GM12878 (cell line): ENCODE results near the gene ILF2. TPM values are rescaled to one million over a fixed set of nuclear protein-coding genes. Genes with fewer than 3 reads are reported as not detected.

Experiments
- ATAC-seq: fragments of 200-7000 bp; cut with Tn5 transposase; 3 replicates; pipeline ENCODE4 v1.9.1; 2020; ENCODE audit warnings: mild to moderate bottlenecking, moderate library complexity
- BruUV-seq: library from RNA; stranded (reverse); fragments of 400-500 nt; replicated peaks from 2 replicates; lab custom pipeline; 2021; lab: Mats Ljungman, UMichigan
- CTCF ChIA-PET: fragments of 300-600 bp; sonication (Branson Sonifier 250); formaldehyde crosslinking; extraction: SDS; loops from one replicate; lab custom pipeline; 2021; ENCODE audit warnings: inconsistent platforms; lab: Yijun Ruan, JAX
- POLR2A ChIA-PET: fragments of 350-600 bp; formaldehyde crosslinking; extraction: SDS; loops from one replicate; lab custom pipeline; 2021; ENCODE audit warnings: inconsistent platforms; lab: Charles Lee
- RAD21 ChIA-PET: fragments of 300-600 bp; sonication (Branson Sonifier 250); formaldehyde crosslinking; loops from one replicate; lab custom pipeline; 2023; ENCODE audit warnings: antibody characterized with exemption; ENCODE audit not compliant: unreplicated experiment; lab: Charles Lee
- SMC1A ChIA-PET: fragments of 300-600 bp; sonication (Branson Sonifier 250); formaldehyde crosslinking; loops from one replicate; lab custom pipeline; 2023; ENCODE audit not compliant: unreplicated experiment, uncharacterized antibody; lab: Charles Lee
- DNase-seq: peaks from one replicate; pipeline ENCODE4 v3.0.0-alpha.2; 2011; ENCODE audit warnings: low read depth, low spot score
- FAIRE-seq: peaks from 3 replicates; lab custom pipeline; 2011; peaks lifted over from hg19 to GRCh38; lab: Jason Lieb, UNC
- H2AFZ ChIP-seq: 2 replicates; pipeline ENCODE4 v1.6.0; 2011; ENCODE audit warnings: low read depth, low read length, control low read depth; ENCODE audit not compliant: control insufficient read depth
- H3K27ac ChIP-seq: 2 replicates; pipeline ENCODE4 v1.5.1; 2011; ENCODE audit warnings: control low read depth; ENCODE audit not compliant: control insufficient read depth, insufficient read depth
- H3K27me3 ChIP-seq, 2 experiments: replicated peaks in 1 of 2; 2 replicates each; pipeline versions ENCODE4 v1.6.0 to v1.6.1; 2011; ENCODE audit warnings: low read length in 1 of 2; ENCODE audit not compliant: control insufficient read depth in 2 of 2, insufficient read depth in 2 of 2
- H3K36me3 ChIP-seq, 2 experiments: 2 replicates each; pipeline ENCODE4 v1.5.1; 2011; ENCODE audit warnings: low read length in 1 of 2; ENCODE audit not compliant: control insufficient read depth in 2 of 2, insufficient read depth in 2 of 2
- H3K4me1 ChIP-seq: 2 replicates; pipeline ENCODE4 v1.6.1; 2011; ENCODE audit warnings: mild to moderate bottlenecking, low read length, moderate library complexity, mixed read lengths; ENCODE audit not compliant: control insufficient read depth, insufficient read depth
- H3K4me2 ChIP-seq: 2 replicates; pipeline ENCODE4 v1.6.0; 2011; ENCODE audit warnings: control low read depth; ENCODE audit not compliant: control insufficient read depth, insufficient read depth
- H3K4me3 ChIP-seq: fragments of 200-600 bp; sonication (generic); 2 replicates; pipeline ENCODE4 v1.5.1; 2016
- H3K79me2 ChIP-seq: 2 replicates; pipeline ENCODE4 v1.6.0; 2011; ENCODE audit warnings: low read length; ENCODE audit not compliant: control insufficient read depth, insufficient read depth
- H3K9ac ChIP-seq: 2 replicates; pipeline ENCODE4 v1.8.0; 2011; ENCODE audit warnings: low read length, control low read depth, mixed read lengths; ENCODE audit not compliant: control insufficient read depth, insufficient read depth
- H3K9me3 ChIP-seq: replicated peaks from 3 replicates; pipeline ENCODE4 v1.5.1; 2011; ENCODE audit warnings: mild to moderate bottlenecking, low read length; ENCODE audit not compliant: control insufficient read depth, insufficient read depth
- H4K20me1 ChIP-seq: 2 replicates; pipeline ENCODE4 v1.6.0; 2011; ENCODE audit not compliant: control insufficient read depth, insufficient read depth
- CTCF ChIP-seq, 3 experiments: IDR thresholded peaks in 2 of 3; conservative IDR thresholded peaks in 1 of 3; 2 replicates each; pipeline ENCODE4 v1.5.1; 2011; ENCODE audit warnings: low read depth in 3 of 3, low read length in 3 of 3, mild to moderate bottlenecking in 3 of 3, control low read depth in 2 of 3, moderate library complexity in 2 of 3, inconsistent platforms in 1 of 3, mixed read lengths in 1 of 3; ENCODE audit not compliant: control insufficient read depth in 2 of 3, insufficient read depth in 1 of 3; ENCODE audit errors: extremely low read depth in 1 of 3
- SMAD5 ChIP-seq: IDR thresholded peaks from 2 replicates; pipeline ENCODE4 v1.6.1; 2016; ENCODE audit warnings: antibody characterized with exemption, low read depth
- WGBS: methylation state at CpG from one replicate; pipeline ENCODE4 v1.1.6; 2016; ENCODE audit warnings: low lambda C conversion rate; ENCODE audit not compliant: insufficient replicate concordance, insufficient coverage; ENCODE audit errors: missing lambda C conversion rate; 5-methylcytosine and 5-hydroxymethylcytosine counted together
- in situ Hi-C: fragments of 300-500 bp; cut with MboI; formaldehyde crosslinking; loops from 9 replicates; pipeline ENCODE4 v1.14.3; 2018; ENCODE audit warnings: mixed read lengths
- intact Hi-C: fragments of 100-400 bp; cut with micrococcal nuclease; formaldehyde crosslinking; loops from one replicate; pipeline ENCODE4 v1.14.2; 2022; ENCODE audit not compliant: unreplicated experiment
- polyA plus RNA-seq, 11 experiments: library from polyadenylated mRNA; depleted of rRNA in 4 of 11; unstranded in 6 of 11; stranded (reverse) in 5 of 11; fragments of >200 nt; fragmentation: Nextera tagmentation in 4 of 11; fragmentation: Illumina TruSeq in 1 of 11; extraction: Ambion mirVana in 4 of 11; extraction: Trizol in 1 of 11; gene quantifications; 1 replicate in 1 of 11; 2 replicates in 10 of 11; pipeline versions ENCODE4 v1.2.1 to v1.2.3, GENCODE V29; 2011 to 2016; ENCODE audit warnings: inconsistent platforms in 2 of 11, missing spikeins in 2 of 11, low read depth in 1 of 11
- total RNA-seq, 4 experiments: library from RNA; depleted of rRNA in 3 of 4; stranded (reverse); fragments of >200 nt in 3 of 4; fragmentation: Illumina TruSeq in 1 of 4; extraction: Trizol in 1 of 4; gene quantifications; 2 replicates each; pipeline versions ENCODE4 v1.2.1 to v1.2.3, GENCODE V29; 2013 to 2021

ILF2 gene
- total and polyA plus RNA-seq, 10 of the 15 experiments (the other 5 are each of a cell fraction or from before 2014, with no cell fraction given): 261 to 520 (median 449) TPM

GRCh38 chr1:153627715-153628626 lies 42.8 kb downstream of the ILF2 start, which contains the start of gene S100A1:
Gene S100A1 (plus strand): TSS chr1:153628434. CDS start chr1:153630522, 2,088 bp downstream.
- peak within 1 kb of the TSS; percentile 49 for H2AFZ ChIP-seq
- no peaks in the 10 kb centered on the region for H3K36me3 ChIP-seq
- in situ Hi-C loops (no loop called here), intact Hi-C loops (no loop called here)
- POLR2A ChIA-PET: interaction anchor here (0.8 kb wide), 1 partner anchor 14 kb away, joined by 5 read pairs; no protein-coding TSS in a partner anchor
- H3K9me3 ChIP-seq: no peaks in the 10 kb centered on the region
- CTCF ChIA-PET: interaction anchor here (0.7 to 5.2 kb wide), 25 partner anchors 10 to 422 kb away, joined by 3 to 66 read pairs (median 4); partner anchors contain the start of genes RAB13, S100A14, S100A16 and S100A5
- H3K9ac ChIP-seq: peak within 1 kb of the TSS; percentile 22; the same call in 1 of the 2 replicates
- FAIRE-seq (no peak), ATAC-seq (no peak), DNase-seq (no peak)
- peak within 1 kb of the TSS; percentile 67 for H3K4me2 ChIP-seq
- H4K20me1 ChIP-seq: no peaks in the 10 kb centered on the region
- RAD21 ChIA-PET: interaction anchor here (1.1 to 3.7 kb wide), 8 partner anchors 10 to 93 kb away, joined by 3 to 25 read pairs (median 6); partner anchors contain the start of gene S100A14
- H3K27me3 ChIP-seq: no peaks in the 10 kb centered on the region
- H3K27ac ChIP-seq: no peak within 1 kb of the TSS
- no peaks in the 10 kb centered on the region for H3K79me2 ChIP-seq
- BruUV-seq: no TSS peak
- no peak within 1 kb of the TSS for H3K4me3 ChIP-seq
- peak in 1 of 3 experiments; percentile 56; a peak in 1 of 6 replicates for TF ChIP-seq CTCF (IDR thresholded peaks at IDR 0.05 in 2 of 3, conservative IDR thresholded peaks at IDR 0.05 in 1 of 3; ENCODE audit: control insufficient read depth in 2 of 3, extremely low read depth in 1 of 3, insufficient read depth in 1 of 3, low read depth in 3 of 3, low read length in 3 of 3)
- TF ChIP-seq SMAD5: no peak
- 88% methylated on average over 9 of the region's 10 CpGs for WGBS
- SMC1A ChIA-PET: interaction anchor here (1.0 to 4.9 kb wide), 10 partner anchors 10 to 96 kb away, joined by 3 to 31 read pairs (median 5); partner anchors contain the start of genes ILF2 and S100A14
- peaks cover 10% of the 10 kb centered on the region for H3K4me1 ChIP-seq
